ENCODE measurements around the gene MNAT1.
"Not testable (repeated sequence)": the region's sequence is repeated elsewhere in the genome, so short reads cannot be mapped to it uniquely, and the experiment has no call there.

The MNAT1 gene

GRCh38 chr14:60760644-60761364, 26.2 kb downstream of the MNAT1 start:
- H3K4me3 ChIP-seq (ENCODE audit: low read depth, low read length), result no peak overlapping the region
- TF ChIP-seq CTCF (IDR thresholded peaks at IDR 0.05; ENCODE audit: borderline replicate concordance, insufficient read depth, low read depth, low read length), result no peak

- no peak for TF ChIP-seq CTCF (IDR thresholded peaks at IDR 0.05; ENCODE audit: borderline replicate concordance, insufficient read depth, low read depth, low read length)
- H3K4me3 ChIP-seq (ENCODE audit: low read depth, low read length), result no peak overlapping the region
Observed at GRCh38 chr14:60768602-60769001, 34.0 kb downstream of the MNAT1 start.

- H3K4me3 ChIP-seq (ENCODE audit: low read depth, low read length), result no peak overlapping the region
- no peak for TF ChIP-seq CTCF (IDR thresholded peaks at IDR 0.05; ENCODE audit: borderline replicate concordance, insufficient read depth, low read depth, low read length)
Observed at GRCh38 chr14:60771117-60771516, 36.6 kb downstream of the MNAT1 start.

- no peak for TF ChIP-seq CTCF (IDR thresholded peaks at IDR 0.05; ENCODE audit: borderline replicate concordance, insufficient read depth, low read depth, low read length)
- no peak overlapping the region for H3K4me3 ChIP-seq (ENCODE audit: low read depth, low read length)
Observed at GRCh38 chr14:60773558-60773957, 39.0 kb downstream of the MNAT1 start.

GRCh38 chr14:60775296-60775695, 40.7 kb downstream of the MNAT1 start:
- H3K4me3 ChIP-seq (ENCODE audit: low read depth, low read length), result no peak overlapping the region
- TF ChIP-seq CTCF (IDR thresholded peaks at IDR 0.05; ENCODE audit: borderline replicate concordance, insufficient read depth, low read depth, low read length), result no peak

- TF ChIP-seq CTCF (IDR thresholded peaks at IDR 0.05; ENCODE audit: borderline replicate concordance, insufficient read depth, low read depth, low read length), result no peak
- H3K4me3 ChIP-seq (ENCODE audit: low read depth, low read length), result no peak overlapping the region
Observed at GRCh38 chr14:60777856-60778578, 43.5 kb downstream of the MNAT1 start.

GRCh38 chr14:60779745-60780514, 45.4 kb downstream of the MNAT1 start:
- not testable (repeated sequence) for H3K4me3 ChIP-seq (ENCODE audit: low read depth, low read length)

GRCh38 chr14:60780558-60780957, 46.0 kb downstream of the MNAT1 start:
- H3K4me3 ChIP-seq (ENCODE audit: low read depth, low read length), result not testable (repeated sequence)
